GM12878 (cell line): ENCODE data around the gene HABP2.

Experiments
- HDAC6 ChIP-seq: fragments of 200-600 bp; sonication (generic); IDR thresholded peaks from one replicate; pipeline ENCODE4 v1.8.0; 2017; ENCODE audit warnings: antibody characterized with exemption; ENCODE audit not compliant: unreplicated experiment
- RB1 ChIP-seq: fragments of 450-650 bp; formaldehyde crosslinking; IDR thresholded peaks from 2 replicates; pipeline ENCODE4 v1.6.1; 2017; ENCODE audit warnings: mild to moderate bottlenecking, borderline replicate concordance
- ZNF24 ChIP-seq: fragments of 450-650 bp; IDR thresholded peaks from 2 replicates; pipeline ENCODE4 v1.6.1; 2017; ENCODE audit warnings: antibody characterized with exemption, mild to moderate bottlenecking
- TF ChIP-seq, protein P1 (sequence below), 3 experiments: IDR thresholded peaks in 2 of 3; conservative IDR thresholded peaks in 1 of 3; 2 replicates each; pipeline ENCODE4 v1.5.1; 2011; ENCODE audit warnings: low read depth in 3 of 3, low read length in 3 of 3, mild to moderate bottlenecking in 3 of 3, control low read depth in 2 of 3, moderate library complexity in 2 of 3, inconsistent platforms in 1 of 3, mixed read lengths in 1 of 3; ENCODE audit not compliant: control insufficient read depth in 2 of 3, insufficient read depth in 1 of 3; ENCODE audit errors: extremely low read depth in 1 of 3
- TF ChIP-seq, protein P2 (sequence below): IDR thresholded peaks from 2 replicates; pipeline ENCODE4 v1.6.1; 2011; ENCODE audit warnings: low read depth, low read length, improper control_type of control experiment, borderline replicate concordance

DNA sequence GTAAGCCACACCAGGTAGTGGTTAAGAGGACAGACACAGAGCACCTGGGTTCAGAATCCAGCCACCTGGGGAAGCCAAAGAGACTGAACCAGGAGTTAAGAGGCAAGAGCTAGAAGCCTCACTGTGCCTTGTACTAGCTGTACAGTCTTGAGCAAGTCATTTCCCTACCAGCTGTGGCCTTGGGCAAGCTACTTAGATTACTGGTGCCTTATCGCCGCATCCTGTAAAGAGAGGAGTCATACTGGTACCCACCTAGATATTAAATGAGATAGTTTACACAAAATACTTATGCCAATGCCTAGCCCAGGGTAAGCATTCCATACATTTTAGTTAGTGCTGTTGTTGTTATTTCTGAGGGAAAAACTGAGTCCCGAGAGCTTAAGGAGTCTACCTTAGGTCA, 47.7 kb downstream of the HABP2 start:
- TF ChIP-seq, protein P1, sequence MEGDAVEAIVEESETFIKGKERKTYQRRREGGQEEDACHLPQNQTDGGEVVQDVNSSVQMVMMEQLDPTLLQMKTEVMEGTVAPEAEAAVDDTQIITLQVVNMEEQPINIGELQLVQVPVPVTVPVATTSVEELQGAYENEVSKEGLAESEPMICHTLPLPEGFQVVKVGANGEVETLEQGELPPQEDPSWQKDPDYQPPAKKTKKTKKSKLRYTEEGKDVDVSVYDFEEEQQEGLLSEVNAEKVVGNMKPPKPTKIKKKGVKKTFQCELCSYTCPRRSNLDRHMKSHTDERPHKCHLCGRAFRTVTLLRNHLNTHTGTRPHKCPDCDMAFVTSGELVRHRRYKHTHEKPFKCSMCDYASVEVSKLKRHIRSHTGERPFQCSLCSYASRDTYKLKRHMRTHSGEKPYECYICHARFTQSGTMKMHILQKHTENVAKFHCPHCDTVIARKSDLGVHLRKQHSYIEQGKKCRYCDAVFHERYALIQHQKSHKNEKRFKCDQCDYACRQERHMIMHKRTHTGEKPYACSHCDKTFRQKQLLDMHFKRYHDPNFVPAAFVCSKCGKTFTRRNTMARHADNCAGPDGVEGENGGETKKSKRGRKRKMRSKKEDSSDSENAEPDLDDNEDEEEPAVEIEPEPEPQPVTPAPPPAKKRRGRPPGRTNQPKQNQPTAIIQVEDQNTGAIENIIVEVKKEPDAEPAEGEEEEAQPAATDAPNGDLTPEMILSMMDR (IDR thresholded peaks at IDR 0.05 in 2 of 3, conservative IDR thresholded peaks at IDR 0.05 in 1 of 3; ENCODE audit: control insufficient read depth in 2 of 3, extremely low read depth in 1 of 3, insufficient read depth in 1 of 3, low read depth in 3 of 3, low read length in 3 of 3): no peak
- TF ChIP-seq HDAC6 (no peak), ZNF24 (no peak), RB1 (no peak)
- TF ChIP-seq, protein P2, sequence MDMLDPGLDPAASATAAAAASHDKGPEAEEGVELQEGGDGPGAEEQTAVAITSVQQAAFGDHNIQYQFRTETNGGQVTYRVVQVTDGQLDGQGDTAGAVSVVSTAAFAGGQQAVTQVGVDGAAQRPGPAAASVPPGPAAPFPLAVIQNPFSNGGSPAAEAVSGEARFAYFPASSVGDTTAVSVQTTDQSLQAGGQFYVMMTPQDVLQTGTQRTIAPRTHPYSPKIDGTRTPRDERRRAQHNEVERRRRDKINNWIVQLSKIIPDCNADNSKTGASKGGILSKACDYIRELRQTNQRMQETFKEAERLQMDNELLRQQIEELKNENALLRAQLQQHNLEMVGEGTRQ: no peak
